Measurements from ENCODE around the gene CBX1. TPM values are rescaled to one million over a fixed set of nuclear protein-coding genes. Genes with fewer than 3 reads are reported as not detected.

CBX1 gene
- total RNA-seq, 2 experiments from 2014 or later = 5.5 to 6.6 TPM

DNA sequence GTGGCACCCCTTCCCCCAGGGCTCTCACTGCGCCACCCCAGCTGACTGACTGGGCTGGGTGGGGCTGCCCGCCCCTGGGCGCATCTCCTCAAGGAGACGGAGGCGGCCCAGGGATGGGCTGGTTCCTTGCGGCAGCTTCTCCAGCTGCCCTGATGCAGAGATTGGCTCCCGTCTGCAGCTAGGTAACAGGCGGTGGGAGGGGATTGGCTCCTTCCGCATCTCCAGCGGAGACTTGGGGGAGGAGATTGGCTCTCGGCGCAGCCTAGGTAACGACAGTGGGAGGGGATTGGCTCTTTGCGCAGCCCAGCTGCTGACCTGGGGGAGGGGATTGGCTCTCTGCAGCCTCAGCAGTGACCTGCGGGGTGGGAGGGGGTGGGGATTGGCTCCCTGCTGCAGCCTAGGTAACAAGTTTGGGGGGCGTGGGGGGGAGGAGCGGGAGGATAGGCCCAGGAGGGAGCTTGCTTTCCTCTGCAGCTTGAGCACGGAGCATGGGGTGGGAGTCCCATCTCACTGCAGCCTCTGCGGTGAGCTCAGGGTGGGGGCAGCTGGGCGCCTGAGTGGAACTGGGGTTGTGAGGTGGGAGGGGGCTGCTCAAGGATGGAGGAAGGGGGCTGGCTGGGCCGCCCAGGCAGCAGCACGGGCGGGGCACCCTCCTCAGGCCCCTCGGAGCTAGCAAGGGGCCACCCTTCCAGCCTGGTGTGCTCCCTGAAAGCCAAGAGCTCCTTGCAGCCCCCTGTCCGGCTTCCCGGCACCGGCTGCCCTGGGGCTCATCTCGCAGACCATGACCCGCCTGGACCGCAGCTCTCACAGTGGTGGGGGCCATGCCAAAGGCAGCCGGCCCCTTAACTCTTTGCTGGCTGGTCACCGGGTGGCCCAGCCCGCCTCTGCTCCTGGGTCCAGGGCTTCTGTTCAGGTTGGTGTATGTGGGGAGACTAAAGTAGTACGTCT, 46.8 kb downstream of the CBX1 start:
- POLR2A ChIA-PET = no interaction called here
- no peaks in the 10 kb centered on the region for H3K9me3 Mint-ChIP-seq
- H3K27ac Mint-ChIP-seq = no peak overlapping the region
- peaks cover 42% of the 10 kb centered on the region for H3K4me1 Mint-ChIP-seq (ENCODE audit: low read depth)
- Histone ChIP-seq H3K4me3 (ENCODE audit: low read length) (no peak overlapping the region), H3K27me3 (ENCODE audit: control insufficient read depth in 1 of 2, insufficient read depth in 2 of 2, low read length in 2 of 2) (no peaks in the 10 kb centered on the region), H3K9me3 (ENCODE audit: control insufficient read depth in 1 of 2, insufficient read depth in 1 of 2, low read length in 2 of 2) (no peaks in the 10 kb centered on the region), H3K4me1 (ENCODE audit: insufficient read depth, low read length) (peaks cover 52% of the 10 kb centered on the region), H3K36me3 (ENCODE audit: insufficient read depth, low read length) (peaks cover 84% of the 10 kb centered on the region), H3K27ac (ENCODE audit: low read depth in 1 of 2, low read length in 2 of 2) (no peak overlapping the region)
- peaks cover 83% of the 10 kb centered on the region for H3K36me3 Mint-ChIP-seq (ENCODE audit: low read depth)
- DNase-seq (no peak), ATAC-seq (ENCODE audit: poor library complexity) (no peak)
- CTCF ChIA-PET = no interaction called here
- TF ChIP-seq, protein P1, sequence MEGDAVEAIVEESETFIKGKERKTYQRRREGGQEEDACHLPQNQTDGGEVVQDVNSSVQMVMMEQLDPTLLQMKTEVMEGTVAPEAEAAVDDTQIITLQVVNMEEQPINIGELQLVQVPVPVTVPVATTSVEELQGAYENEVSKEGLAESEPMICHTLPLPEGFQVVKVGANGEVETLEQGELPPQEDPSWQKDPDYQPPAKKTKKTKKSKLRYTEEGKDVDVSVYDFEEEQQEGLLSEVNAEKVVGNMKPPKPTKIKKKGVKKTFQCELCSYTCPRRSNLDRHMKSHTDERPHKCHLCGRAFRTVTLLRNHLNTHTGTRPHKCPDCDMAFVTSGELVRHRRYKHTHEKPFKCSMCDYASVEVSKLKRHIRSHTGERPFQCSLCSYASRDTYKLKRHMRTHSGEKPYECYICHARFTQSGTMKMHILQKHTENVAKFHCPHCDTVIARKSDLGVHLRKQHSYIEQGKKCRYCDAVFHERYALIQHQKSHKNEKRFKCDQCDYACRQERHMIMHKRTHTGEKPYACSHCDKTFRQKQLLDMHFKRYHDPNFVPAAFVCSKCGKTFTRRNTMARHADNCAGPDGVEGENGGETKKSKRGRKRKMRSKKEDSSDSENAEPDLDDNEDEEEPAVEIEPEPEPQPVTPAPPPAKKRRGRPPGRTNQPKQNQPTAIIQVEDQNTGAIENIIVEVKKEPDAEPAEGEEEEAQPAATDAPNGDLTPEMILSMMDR (IDR thresholded peaks at IDR 0.05) = no peak
- no peaks in the 10 kb centered on the region for H3K27me3 Mint-ChIP-seq
- no peak overlapping the region for H3K4me3 Mint-ChIP-seq
- intact Hi-C loops (cut with DNase I, micrococcal nuclease) = no loop called here

DNA sequence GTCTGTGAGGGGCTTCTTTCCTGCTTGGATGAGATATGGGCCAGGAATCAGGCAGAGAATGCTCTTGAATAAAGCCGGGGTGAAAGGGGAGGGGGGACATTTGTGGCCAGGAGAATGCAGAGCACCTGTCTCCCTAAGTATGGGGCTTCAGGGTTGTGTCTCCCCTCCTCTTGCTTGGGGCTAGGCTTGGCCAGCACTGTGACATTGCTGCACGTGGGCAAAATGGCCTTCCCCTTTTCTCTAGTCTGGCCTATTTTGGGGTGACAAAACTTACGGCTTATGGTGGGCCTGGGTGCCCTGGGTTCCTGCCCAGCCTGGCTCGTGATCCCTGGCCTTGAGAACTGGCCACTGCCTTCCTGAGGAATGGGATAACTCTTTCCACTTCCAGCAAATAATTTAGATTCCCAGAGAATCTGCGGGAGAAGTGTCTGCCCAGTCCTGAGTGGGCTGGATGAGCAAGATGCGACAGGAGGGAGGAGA, 47.5 kb downstream of the CBX1 start:
- TF ChIP-seq, protein P1 (IDR thresholded peaks at IDR 0.05) = no peak
- Mint-ChIP-seq H3K27me3 (no peaks in the 10 kb centered on the region), H3K4me1 (ENCODE audit: low read depth) (peaks cover 47% of the 10 kb centered on the region), H3K36me3 (ENCODE audit: low read depth) (peaks cover 80% of the 10 kb centered on the region), H3K4me3 (no peak overlapping the region), H3K27ac (no peak overlapping the region), H3K9me3 (no peaks in the 10 kb centered on the region)
- Histone ChIP-seq H3K36me3 (ENCODE audit: insufficient read depth, low read length) (peaks cover 76% of the 10 kb centered on the region), H3K27me3 (ENCODE audit: control insufficient read depth in 1 of 2, insufficient read depth in 2 of 2, low read length in 2 of 2) (no peaks in the 10 kb centered on the region), H3K9me3 (ENCODE audit: control insufficient read depth in 1 of 2, insufficient read depth in 1 of 2, low read length in 2 of 2) (no peaks in the 10 kb centered on the region), H3K4me3 (ENCODE audit: low read length) (no peak overlapping the region), H3K4me1 (ENCODE audit: insufficient read depth, low read length) (peaks cover 59% of the 10 kb centered on the region), H3K27ac (ENCODE audit: low read depth in 1 of 2, low read length in 2 of 2) (no peak overlapping the region)
- intact Hi-C loops (cut with DNase I, micrococcal nuclease) = no loop called here
- no peak for DNase-seq
- POLR2A ChIA-PET = no interaction called here
- CTCF ChIA-PET = no interaction called here
- no peak for ATAC-seq (ENCODE audit: poor library complexity)

DNA sequence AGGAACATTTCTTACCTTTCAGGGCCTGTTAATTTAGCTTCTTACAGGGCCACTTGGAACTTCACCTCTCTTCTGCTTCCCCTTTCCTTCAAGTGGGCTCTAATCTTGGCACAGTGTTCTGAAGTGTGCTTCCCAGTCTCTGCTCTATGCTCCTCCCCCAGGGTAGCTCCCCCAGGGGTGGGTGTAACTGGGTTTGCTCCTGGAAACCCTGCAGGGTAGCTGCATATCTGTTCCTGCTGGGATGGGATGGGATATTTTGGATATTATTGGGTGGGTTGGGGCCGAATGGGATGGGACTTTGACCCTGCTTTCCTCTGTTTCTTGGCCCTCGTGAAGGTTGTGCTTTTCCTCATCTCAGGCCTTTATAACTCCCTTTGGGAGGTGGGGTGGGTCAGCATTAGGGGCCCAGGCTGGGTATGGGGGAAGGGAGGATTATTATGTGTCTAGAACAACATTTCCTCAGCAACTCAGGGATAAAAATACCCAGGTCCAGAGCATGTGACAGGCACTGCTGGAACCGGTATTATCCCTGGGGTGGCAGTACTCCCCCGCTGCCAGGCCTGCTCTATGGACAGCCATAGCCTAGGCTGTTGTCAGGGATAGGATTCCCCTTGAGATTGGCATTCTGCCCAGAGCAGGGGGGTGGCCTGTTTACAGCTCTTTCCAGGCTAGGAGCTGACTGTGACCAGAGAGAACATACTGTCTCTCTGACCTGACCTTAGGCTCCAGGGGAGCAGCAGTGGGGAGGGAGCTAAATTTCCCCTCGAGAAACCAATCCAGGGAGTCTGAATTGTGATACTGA, 48.1 kb downstream of the CBX1 start:
- H3K27me3 Mint-ChIP-seq = no peaks in the 10 kb centered on the region
- TF ChIP-seq, protein P1 (IDR thresholded peaks at IDR 0.05) = no peak

More for the DNA sequence above, 48.1 kb downstream of the CBX1 start:
- Histone ChIP-seq H3K27me3 (ENCODE audit: control insufficient read depth in 1 of 2, insufficient read depth in 2 of 2, low read length in 2 of 2) (no peaks in the 10 kb centered on the region), H3K27ac (ENCODE audit: low read depth in 1 of 2, low read length in 2 of 2) (no peak overlapping the region), H3K36me3 (ENCODE audit: insufficient read depth, low read length) (peaks cover 70% of the 10 kb centered on the region), H3K4me3 (ENCODE audit: low read length) (no peak overlapping the region), H3K9me3 (ENCODE audit: control insufficient read depth in 1 of 2, insufficient read depth in 1 of 2, low read length in 2 of 2) (no peaks in the 10 kb centered on the region), H3K4me1 (ENCODE audit: insufficient read depth, low read length) (peaks cover 60% of the 10 kb centered on the region)
- H3K36me3 Mint-ChIP-seq (ENCODE audit: low read depth) = peaks cover 78% of the 10 kb centered on the region
- POLR2A ChIA-PET = no interaction called here
- DNase-seq (no peak), ATAC-seq (ENCODE audit: poor library complexity) (no peak)
- no peaks in the 10 kb centered on the region for H3K9me3 Mint-ChIP-seq
- H3K27ac Mint-ChIP-seq = peak overlapping the region; percentile 22
- CTCF ChIA-PET = no interaction called here
- peak overlapping the region; percentile 34 for H3K4me3 Mint-ChIP-seq
- intact Hi-C loops (cut with DNase I, micrococcal nuclease) = no loop called here
- H3K4me1 Mint-ChIP-seq (ENCODE audit: low read depth) = peaks cover 50% of the 10 kb centered on the region
